ENCODE data around the gene SST. TPM values are rescaled to one million over a fixed set of nuclear protein-coding genes. Genes with fewer than 3 reads are reported as not detected.

Gene SST
- total and polyA plus RNA-seq, 2 of the 4 experiments (the other 2 are of a cell fraction) = not detected

DNA sequence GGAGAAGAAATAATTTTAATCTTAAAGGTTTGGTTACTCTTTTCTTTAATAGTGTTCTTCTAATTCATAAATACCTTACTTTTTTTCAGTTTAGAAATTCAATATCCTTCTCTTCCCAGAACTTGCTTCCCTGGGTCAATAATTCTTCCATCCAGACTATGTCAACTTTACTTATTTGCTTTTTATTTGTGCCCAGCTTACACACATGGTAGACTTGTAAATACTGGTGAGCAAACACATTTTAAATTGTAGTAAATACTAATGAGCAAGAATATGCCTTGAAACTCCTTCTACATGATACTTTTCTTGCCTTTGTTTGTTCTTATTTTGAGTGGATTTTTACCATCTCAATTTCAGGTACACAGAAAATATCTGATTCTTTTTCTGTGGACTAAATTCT lies 33.7 kb downstream of the SST start:
- H3K4ac ChIP-seq (ENCODE audit: low read depth, low read length) = no peak overlapping the region
- H3K23ac ChIP-seq (ENCODE audit: low read depth, low read length) = no peak overlapping the region
- no peak overlapping the region for H3K14ac ChIP-seq (replicated peaks; ENCODE audit: low read depth, low read length)
- H3K36me3 ChIP-seq (ENCODE audit: control insufficient read depth, insufficient read depth, low read length) = no peaks in the 10 kb centered on the region
- no peak overlapping the region for H3K4me3 ChIP-seq (ENCODE audit: insufficient read depth, low read depth, low read length)
- DNase-seq (no peak), ATAC-seq (ENCODE audit: low read depth) (no peak)
- dilution Hi-C loops (cut with HindIII; ENCODE audit: low sequenced_read_pairs, unreplicated experiment) (no loop called here), in situ Hi-C loops (cut with MboI; ENCODE audit: low sequenced_read_pairs) (no loop called here), intact Hi-C loops (cut with micrococcal nuclease) (no loop called here)
- ChIA-PET POLR2A (ENCODE audit: unreplicated experiment) (no interaction called here), CTCF (no interaction called here)
- no peak overlapping the region for H3K4me2 ChIP-seq (ENCODE audit: low read depth, low read length)
- no peak overlapping the region for H4K8ac ChIP-seq (ENCODE audit: low read depth in 2 of 2, low read length in 2 of 2)
- no peak overlapping the region for H2BK5ac ChIP-seq (ENCODE audit: low read depth, low read length, poor library complexity, severe bottlenecking)
- no peak overlapping the region for H2AK5ac ChIP-seq (ENCODE audit: low read depth, low read length)
- no peak overlapping the region for H2AK9ac ChIP-seq (replicated peaks; ENCODE audit: low read depth, low read length, poor library complexity)
- no TSS peak for BruUV-seq (replicated peaks)
- H3K9ac ChIP-seq (ENCODE audit: low read depth, low read length) = no peak overlapping the region
- TF ChIP-seq NFE2L2 (IDR thresholded peaks at IDR 0.05; ENCODE audit: low read depth, low read length) (no peak), USF2 (IDR thresholded peaks at IDR 0.05; ENCODE audit: low read depth, low read length) (no peak), RFX5 (IDR thresholded peaks at IDR 0.05; ENCODE audit: low read depth, low read length) (no peak), POLR2A (IDR thresholded peaks at IDR 0.05; ENCODE audit: low read depth, low read length) (no peak), RAD21 (IDR thresholded peaks at IDR 0.05; ENCODE audit: low read length) (no peak), ELK1 (IDR thresholded peaks at IDR 0.05; ENCODE audit: borderline replicate concordance, low read depth, low read length) (no peak), FOS (IDR thresholded peaks at IDR 0.05; ENCODE audit: low read depth, low read length) (no peak)
- no peaks in the 10 kb centered on the region for H3K9me3 ChIP-seq (ENCODE audit: control insufficient read depth, insufficient read depth, low read length)
- H4K91ac ChIP-seq (ENCODE audit: insufficient read depth, low read depth, low read length) = no peak overlapping the region
- H3K56ac ChIP-seq (ENCODE audit: extremely low read depth, insufficient read depth, low read length) = no peak overlapping the region
- no peak overlapping the region for H2BK20ac ChIP-seq (ENCODE audit: low read depth, low read length)
- peaks cover 4% of the 10 kb centered on the region for H3K27me3 ChIP-seq (ENCODE audit: control insufficient read depth, insufficient read depth, low read length)
- no peak overlapping the region for H3K27ac ChIP-seq (ENCODE audit: insufficient read depth, low read length)
- no peaks in the 10 kb centered on the region for H3K9me1 ChIP-seq (ENCODE audit: insufficient read depth, low read length)
- H3K18ac ChIP-seq (ENCODE audit: low read depth, low read length) = no peak overlapping the region
- no peaks in the 10 kb centered on the region for H3K4me1 ChIP-seq (ENCODE audit: control insufficient read depth, insufficient read depth, low read length)
- no peak overlapping the region for H2AFZ ChIP-seq (replicated peaks; ENCODE audit: low read length, poor library complexity)
- H2BK15ac ChIP-seq (ENCODE audit: low read depth, low read length) = no peak overlapping the region
- H2BK120ac ChIP-seq (ENCODE audit: low read depth, low read length) = no peak overlapping the region
- H3K79me1 ChIP-seq (ENCODE audit: low read depth in 1 of 2, low read length in 2 of 2) = no peaks in the 10 kb centered on the region
- H4K5ac ChIP-seq (ENCODE audit: low read depth, low read length) = no peak overlapping the region
- H4K20me1 ChIP-seq (ENCODE audit: insufficient read depth, low read length) = no peaks in the 10 kb centered on the region

Data from IMR-90 (cell line).